GM12892 (cell line): ENCODE results near the gene PLCL1.

Experiments
- POLR2A ChIP-seq: IDR thresholded peaks from 2 replicates; pipeline ENCODE4 v1.6.1; 2011; ENCODE audit warnings: low read depth, low read length, control low read depth
- POLR2AphosphoS5 ChIP-seq: IDR thresholded peaks from 2 replicates; pipeline ENCODE4 v1.6.1; 2011; ENCODE audit warnings: low read depth, low read length, control low read depth

DNA sequence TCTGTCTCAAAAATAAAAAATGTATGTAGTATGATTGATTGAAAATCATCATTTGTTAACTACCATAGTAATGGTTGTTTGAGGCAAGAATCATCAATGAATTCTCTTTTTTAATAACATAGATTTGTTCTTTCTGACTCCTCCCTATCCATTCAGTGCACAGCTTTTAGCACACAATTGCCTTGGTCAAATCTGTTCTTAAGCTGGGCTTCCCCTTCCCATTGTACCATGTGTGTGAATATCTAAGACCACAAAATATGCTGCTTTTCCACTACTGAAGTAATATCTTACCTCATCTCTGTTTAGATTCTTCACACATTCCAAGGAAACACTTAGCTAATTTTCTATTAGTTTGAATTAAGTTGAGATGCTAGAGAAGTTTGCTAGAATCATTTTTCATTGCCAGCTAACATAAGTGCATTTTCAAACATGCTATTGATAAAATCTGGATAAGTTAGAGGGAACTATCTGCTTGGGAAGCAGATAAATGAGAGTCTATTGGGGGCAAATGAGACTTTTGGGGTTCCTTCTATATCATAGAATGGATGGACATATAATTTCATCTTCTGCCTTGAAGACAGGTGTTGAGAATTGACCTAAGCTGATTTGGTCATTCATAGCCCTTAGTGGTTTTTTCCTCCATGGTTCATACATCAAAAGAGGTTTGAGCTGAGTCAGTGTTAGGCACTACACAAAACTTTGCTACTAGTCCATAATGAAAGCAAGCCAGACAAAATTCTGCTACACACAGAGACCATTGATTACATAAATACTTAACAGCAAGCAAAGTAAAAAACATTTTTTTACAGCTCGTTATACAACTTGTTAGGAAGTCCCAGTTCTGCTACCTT lies 231.9 kb downstream of the PLCL1 start:
- TF ChIP-seq POLR2A (no peak), POLR2AphosphoS5 (no peak)
